HCT116 (cell line): ENCODE data around the gene TNNI3. TPM values are rescaled to one million over a fixed set of nuclear protein-coding genes. Genes with fewer than 3 reads are reported as not detected.
A peak's percentile ranks its signal among the peaks of the same experiment; 100 is the strongest.

Experiments
- ATAC-seq: fragments of 200-7000 bp; cut with Tn5 transposase; 2 replicates; pipeline ENCODE4 v1.9.1; 2020; ENCODE audit warnings: mild to moderate bottlenecking, moderate library complexity
- BruUV-seq: library from RNA; stranded (reverse); fragments of 400-500 nt; replicated peaks from 2 replicates; lab custom pipeline; 2021; lab: Mats Ljungman, UMichigan
- CTCF ChIA-PET: fragments of 300-600 bp; sonication (Branson Sonifier 250); formaldehyde crosslinking; loops from one replicate; lab custom pipeline; 2021; ENCODE audit warnings: antibody characterized with exemption; lab: Charles Lee
- POLR2A ChIA-PET: fragments of 300-600, 350-600 bp; sonication (Branson Sonifier 250); formaldehyde crosslinking; loops from one replicate; lab custom pipeline; 2021; ENCODE audit warnings: antibody characterized with exemption; lab: Charles Lee
- RAD21 ChIA-PET, 2 experiments: fragments of 300-600 bp; sonication (Branson Sonifier 250); formaldehyde crosslinking; loops; one replicate each; lab custom pipeline; 2023; ENCODE audit warnings: low total read pairs in 2 of 2; ENCODE audit not compliant: uncharacterized antibody in 2 of 2, unreplicated experiment in 2 of 2, low non-redundant PET in 1 of 2; lab: Charles Lee
- DNase-seq: peaks from one replicate; pipeline ENCODE4 v3.0.0-alpha.2; 2010; ENCODE audit warnings: low read depth, low spot score
- H2AFZ ChIP-seq: fragments of 200-600 bp; shearing (Covaris generic), sonication (generic); 2 replicates; pipeline ENCODE4 v1.6.1; 2017; ENCODE audit warnings: low read depth, mixed run types, mixed read lengths, antibody characterized with exemption, low read length; ENCODE audit not compliant: poor library complexity, severe bottlenecking
- H3K27ac ChIP-seq: 2 replicates; pipeline ENCODE4 v1.5.1; 2012; ENCODE audit warnings: low read depth, low read length
- H3K27me3 ChIP-seq: fragments of 200-600 bp; sonication (generic); 2 replicates; pipeline ENCODE4 v1.6.1; 2016; ENCODE audit warnings: mixed run types, low read length, mixed read lengths; ENCODE audit not compliant: insufficient read depth
- H3K36me3 ChIP-seq, 2 experiments: fragments of 200-500 bp in 1 of 2; fragments of 200-600 bp in 1 of 2; sonication (Bioruptor generic) in 1 of 2; sonication (generic) in 1 of 2; 2 replicates each; pipeline versions ENCODE4 v1.5.1 to v1.6.1; 2014 to 2016; ENCODE audit warnings: low read length in 2 of 2, inconsistent platforms in 1 of 2, mixed read lengths in 1 of 2, mixed run types in 1 of 2; ENCODE audit not compliant: insufficient read depth in 2 of 2, control insufficient read depth in 1 of 2
- H3K4me1 ChIP-seq, 2 experiments: fragments of 200-600 bp in 1 of 2; sonication (generic) in 1 of 2; 2 replicates each; pipeline versions ENCODE4 v1.5.1 to v1.6.1; 2012 to 2017; ENCODE audit warnings: low read length in 2 of 2, inconsistent platforms in 1 of 2, mild to moderate bottlenecking in 1 of 2, mixed read lengths in 1 of 2, mixed run types in 1 of 2, moderate library complexity in 1 of 2; ENCODE audit not compliant: insufficient read depth in 2 of 2, control insufficient read depth in 1 of 2
- H3K4me2 ChIP-seq: fragments of 200-600 bp; sonication (generic); 2 replicates; pipeline ENCODE4 v1.6.1; 2017; ENCODE audit warnings: mixed run types, low read length, mixed read lengths
- H3K4me3 ChIP-seq, 2 experiments: fragments of 200-600 bp in 1 of 2; sonication (generic) in 1 of 2; replicated peaks in 1 of 2; 2 replicates each; pipeline ENCODE4 v1.5.1; 2011 to 2016; ENCODE audit warnings: low read length in 2 of 2, control low read depth in 1 of 2, low read depth in 1 of 2, mild to moderate bottlenecking in 1 of 2, mixed read lengths in 1 of 2, mixed run types in 1 of 2
- H3K79me2 ChIP-seq: fragments of 200-600 bp; sonication (generic); 2 replicates; pipeline ENCODE4 v1.6.1; 2017; ENCODE audit warnings: mild to moderate bottlenecking, mixed run types, low read length, moderate library complexity, mixed read lengths; ENCODE audit not compliant: insufficient read depth
- H3K9ac ChIP-seq: fragments of 200-600 bp; sonication (generic); 2 replicates; pipeline ENCODE4 v1.6.1; 2016; ENCODE audit warnings: low read length, mixed read lengths
- H3K9me2 ChIP-seq: fragments of 200-600 bp; sonication (generic), shearing (Covaris generic); 2 replicates; pipeline ENCODE4 v1.6.1; 2017; ENCODE audit warnings: mixed run types, mild to moderate bottlenecking, moderate library complexity; ENCODE audit not compliant: insufficient read depth
- H3K9me3 ChIP-seq, 2 experiments: fragments of 200-500 bp in 1 of 2; fragments of 200-600 bp in 1 of 2; sonication (Bioruptor generic) in 1 of 2; sonication (generic) in 1 of 2; 2 replicates each; pipeline ENCODE4 v1.6.1; 2014 to 2017; ENCODE audit warnings: low read length in 2 of 2, mixed read lengths in 2 of 2, inconsistent platforms in 1 of 2, low read depth in 1 of 2, mild to moderate bottlenecking in 1 of 2, mixed run types in 1 of 2, moderate library complexity in 1 of 2; ENCODE audit not compliant: control insufficient read depth in 1 of 2, insufficient read depth in 1 of 2
- H4K20me1 ChIP-seq: fragments of 200-600 bp; sonication (generic), shearing (Covaris generic); 2 replicates; pipeline ENCODE4 v1.6.1; 2017; ENCODE audit warnings: mixed run types, mild to moderate bottlenecking, moderate library complexity; ENCODE audit not compliant: insufficient read depth
- ELF1 ChIP-seq: IDR thresholded peaks from 2 replicates; pipeline ENCODE4 v1.6.1; 2012; ENCODE audit warnings: low read depth, borderline replicate concordance
- JUND ChIP-seq: IDR thresholded peaks from 2 replicates; pipeline ENCODE4 v1.6.1; 2012
- POLR2A ChIP-seq: IDR thresholded peaks from 2 replicates; pipeline ENCODE4 v1.7.0; 2011; ENCODE audit warnings: borderline replicate concordance; ENCODE audit not compliant: insufficient read depth, insufficient read length; ENCODE audit errors: extremely low read depth
- POLR2AphosphoS5 ChIP-seq: IDR thresholded peaks from 2 replicates; pipeline ENCODE4 v1.6.1; 2011; ENCODE audit warnings: mild to moderate bottlenecking, low read depth, low read length, moderate library complexity
- SP1 ChIP-seq: IDR thresholded peaks from 2 replicates; pipeline ENCODE4 v1.6.1; 2012; ENCODE audit warnings: low read depth
- SRF ChIP-seq: IDR thresholded peaks from 2 replicates; pipeline ENCODE4 v1.6.1; 2012; ENCODE audit warnings: low read depth
- TCF7L2 ChIP-seq: IDR thresholded peaks from 2 replicates; pipeline ENCODE4 v1.7.0; 2011; ENCODE audit warnings: borderline replicate concordance, inconsistent platforms; ENCODE audit not compliant: insufficient read depth, insufficient read length; ENCODE audit errors: extremely low read depth
- YY1 ChIP-seq: IDR thresholded peaks from 2 replicates; pipeline ENCODE4 v1.6.1; 2011; ENCODE audit warnings: low read length, low read depth, moderate library complexity, mild to moderate bottlenecking; ENCODE audit not compliant: insufficient replicate concordance; ENCODE audit errors: extremely low read depth
- ZFX ChIP-seq: fragments of 450-650 bp; IDR thresholded peaks from 2 replicates; pipeline ENCODE4 v1.6.1; 2017
- ZNF274 ChIP-seq: fragments of 200-500 bp; sonication (Bioruptor generic); IDR thresholded peaks from 2 replicates; pipeline ENCODE4 v1.6.1; 2014; ENCODE audit warnings: mild to moderate bottlenecking, low read depth, low read length, inconsistent platforms
- intact Hi-C: fragments of 100-400 bp; cut with micrococcal nuclease; formaldehyde crosslinking; loops from 2 replicates; pipeline ENCODE4 v1.10.0; 2022
- total RNA-seq: library from RNA; stranded (reverse); gene quantifications from one replicate; pipeline ENCODE4 v1.2.1, GENCODE V29; 2021; ENCODE audit not compliant: unreplicated experiment
- TF ChIP-seq, protein P1 (sequence below): IDR thresholded peaks from 2 replicates; pipeline ENCODE4 v1.6.1; 2012

Gene TNNI3
- total RNA-seq, 1 experiment from 2014 or later = 42.1 TPM

DNA sequence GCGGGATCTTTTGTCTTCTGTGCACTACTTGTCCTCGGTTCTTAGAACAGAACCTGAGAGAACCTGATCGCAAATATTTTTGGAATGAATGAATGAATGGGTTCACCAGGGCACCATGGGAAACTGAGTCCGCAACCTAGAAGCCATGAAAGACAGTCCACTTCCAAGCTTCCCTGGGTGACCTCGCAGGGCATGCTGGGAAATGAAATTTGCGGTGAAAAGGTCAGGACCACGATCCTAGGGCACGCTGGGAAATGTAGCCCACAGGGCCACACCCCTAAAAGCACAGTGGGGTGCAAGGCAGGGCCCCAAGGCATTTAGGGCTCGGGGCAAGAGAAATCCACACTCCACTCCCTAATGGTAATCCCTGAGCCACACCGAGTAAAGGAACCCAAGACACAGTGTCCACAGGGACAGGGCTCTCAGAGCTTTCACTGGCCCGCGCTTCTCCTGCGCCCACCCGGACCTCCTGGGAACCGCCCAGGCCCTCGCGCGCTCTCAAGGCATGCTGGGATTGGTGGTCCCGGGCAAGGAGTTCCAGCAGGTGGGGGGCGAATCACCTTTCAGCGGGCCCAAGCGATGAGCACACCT, 39.0 kb downstream of the TNNI3 start:
- H4K20me1 ChIP-seq = no peaks in the 10 kb centered on the region
- H3K4me3 ChIP-seq = peak overlapping the region; percentile 65 to 79
- H3K36me3 ChIP-seq = no peaks in the 10 kb centered on the region; a peak in 1 of 4 replicates
- peak overlapping the region; percentile 75 for H3K4me2 ChIP-seq
- peak overlapping the region; percentile 64 for H3K27ac ChIP-seq
- no peak overlapping the region for H2AFZ ChIP-seq
- POLR2A ChIA-PET = interaction anchor here (0.8 to 2.1 kb wide), 4 partner anchors 28 to 41 kb away, joined by 3 to 10 read pairs (median 6); no protein-coding TSS in a partner anchor
- BruUV-seq = no TSS peak
- 0 out of 2 replicates have a peak, but pooled peaks have one; percentile 17 for TF ChIP-seq POLR2AphosphoS5
- TF ChIP-seq YY1 = peak; percentile 45
- no peak for TF ChIP-seq JUND
- CTCF ChIA-PET = interaction anchor here (0.6 to 1.4 kb wide), 3 partner anchors 18 to 417 kb away, joined by 3 to 9 read pairs (median 5); no protein-coding TSS in a partner anchor
- RAD21 ChIA-PET = no interaction called here
- intact Hi-C loops = no loop called here
- DNase-seq (no peak), ATAC-seq (peak; percentile 12; the same call in 1 of the 2 replicates)
- H3K9ac ChIP-seq = peak overlapping the region; percentile 63
- peaks cover 36% of the 10 kb centered on the region for H3K79me2 ChIP-seq
- H3K27me3 ChIP-seq = no peaks in the 10 kb centered on the region
- H3K9me3 ChIP-seq = no peaks in the 10 kb centered on the region
- peaks cover 12 to 26% of the 10 kb centered on the region in 2 experiments for H3K4me1 ChIP-seq
- H3K9me2 ChIP-seq = no peaks in the 10 kb centered on the region

DNA sequence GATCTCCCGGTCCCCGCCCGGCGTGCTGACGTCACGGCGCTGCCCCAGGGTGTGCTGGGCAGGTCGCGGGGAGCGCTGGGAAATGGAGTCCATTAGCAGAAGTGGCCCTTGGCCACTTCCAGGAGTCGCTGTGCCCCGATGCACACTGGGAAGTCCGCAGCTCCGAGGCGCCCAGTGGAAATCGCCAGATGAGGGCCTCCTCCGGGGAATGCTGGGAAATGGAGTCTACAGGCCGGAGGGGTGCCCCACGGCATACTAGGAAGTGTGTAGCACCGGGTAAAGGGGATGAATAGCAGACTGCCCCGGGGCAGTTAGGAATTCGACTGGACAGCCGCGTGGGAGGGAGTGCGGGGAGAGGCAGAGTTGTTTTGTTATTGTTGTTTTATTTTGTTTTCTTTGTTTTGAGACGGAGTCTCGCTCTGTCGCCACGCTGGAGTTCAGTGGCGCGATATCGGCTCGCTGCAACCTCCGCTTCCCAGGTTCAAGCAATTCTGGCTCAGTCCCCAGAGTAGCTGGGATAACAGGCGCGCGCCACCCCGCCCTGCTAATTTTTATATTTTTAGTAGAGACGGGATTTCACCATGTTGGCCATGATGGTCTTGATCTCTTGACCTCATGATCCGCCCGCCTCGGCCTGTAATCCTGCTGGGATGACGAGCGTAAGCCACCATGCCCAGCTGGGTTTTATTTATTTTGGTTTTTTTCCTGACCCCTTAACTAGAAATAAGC, 39.7 kb downstream of the TNNI3 start:
- H4K20me1 ChIP-seq = no peaks in the 10 kb centered on the region
- TF ChIP-seq ZFX (peak; percentile 25; the same call in 1 of the 2 replicates), POLR2A (peak; percentile 44), SP1 (peak; percentile 80), TCF7L2 (no peak), YY1 (peak; percentile 72), ZNF274 (no peak), ELF1 (peak; percentile 91; the same call in 1 of the 2 replicates), SRF (no peak; the same call in 1 of the 2 replicates), POLR2AphosphoS5 (peak; percentile 63)
- TF ChIP-seq, protein P1, sequence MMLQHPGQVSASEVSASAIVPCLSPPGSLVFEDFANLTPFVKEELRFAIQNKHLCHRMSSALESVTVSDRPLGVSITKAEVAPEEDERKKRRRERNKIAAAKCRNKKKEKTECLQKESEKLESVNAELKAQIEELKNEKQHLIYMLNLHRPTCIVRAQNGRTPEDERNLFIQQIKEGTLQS = no peak
- peak overlapping the region; percentile 75 for H3K4me2 ChIP-seq
- ChIA-PET POLR2A (interaction anchor here (0.6 to 2.1 kb wide), 6 partner anchors 28 to 537 kb away, joined by 3 to 10 read pairs (median 4); partner anchors contain the start of gene U2AF2), CTCF (interaction anchor here (0.6 to 1.4 kb wide), 5 partner anchors 19 to 417 kb away, joined by 3 to 9 read pairs (median 3); no protein-coding TSS in a partner anchor), RAD21 (no interaction called here)
- H2AFZ ChIP-seq = no peak overlapping the region
- no peaks in the 10 kb centered on the region for H3K9me3 ChIP-seq
- no peaks in the 10 kb centered on the region for H3K27me3 ChIP-seq
- H3K27ac ChIP-seq = peak overlapping the region; percentile 64
- H3K9ac ChIP-seq = peak overlapping the region; percentile 63
- TSS peak; percentile 95 for BruUV-seq
- peaks cover 43% of the 10 kb centered on the region for H3K79me2 ChIP-seq
- H3K9me2 ChIP-seq = no peaks in the 10 kb centered on the region
- peak overlapping the region; percentile 65 to 79 for H3K4me3 ChIP-seq
- DNase-seq (peak; percentile 96), ATAC-seq (peak; percentile 92)
- H3K36me3 ChIP-seq = no peaks in the 10 kb centered on the region; a peak in 2 of 4 replicates
- intact Hi-C loops = loop anchor here (2.0 kb wide), 1 partner anchor 37 kb away; no protein-coding TSS in a partner anchor
- peaks cover 12 to 27% of the 10 kb centered on the region in 2 experiments for H3K4me1 ChIP-seq
